ENCODE results near the gene MYO10. TPM values are rescaled to one million over a fixed set of nuclear protein-coding genes. Genes with fewer than 3 reads are reported as not detected.

Gene MYO10
- total and polyA plus RNA-seq, 8 donors, result 32.6 to 71.5 (median 65.0) TPM

GRCh38 chr5:16756692-16757091 lies 179.4 kb downstream of the MYO10 start:
- Histone ChIP-seq H3K27ac (no peak overlapping the region), H3K36me3 (peaks cover 6 to 31% of the 10 kb centered on the region in 2 donors), H3K4me1 (no peaks in the 10 kb centered on the region), H3K9me3 (no peaks in the 10 kb centered on the region), H3K4me3 (no peak overlapping the region), H3K27me3 (no peaks in the 10 kb centered on the region)
- ATAC-seq, result no peak
- no peak for TF ChIP-seq CTCF (IDR thresholded peaks at IDR 0.05)
- no peak for DNase-seq
- intact Hi-C loops (cut with DNase I), result no loop called here

GRCh38 chr5:16755641-16756040 lies 180.4 kb downstream of the MYO10 start:
- Histone ChIP-seq H3K4me1 (no peaks in the 10 kb centered on the region), H3K36me3 (peaks cover 3 to 24% of the 10 kb centered on the region in 2 donors), H3K27me3 (no peaks in the 10 kb centered on the region), H3K4me3 (no peak overlapping the region), H3K27ac (no peak overlapping the region), H3K9me3 (no peaks in the 10 kb centered on the region)
- ATAC-seq (no peak), DNase-seq (no peak)
- TF ChIP-seq CTCF (IDR thresholded peaks at IDR 0.05), result no peak
- intact Hi-C loops (cut with DNase I), result no loop called here

GRCh38 chr5:16754601-16755000 lies 181.5 kb downstream of the MYO10 start:
- no peak for TF ChIP-seq CTCF (IDR thresholded peaks at IDR 0.05)
- ATAC-seq (no peak), DNase-seq (no peak)
- Histone ChIP-seq H3K4me1 (no peaks in the 10 kb centered on the region), H3K27me3 (no peaks in the 10 kb centered on the region), H3K4me3 (no peak overlapping the region), H3K27ac (no peak overlapping the region), H3K36me3 (peaks cover 0 to 24% of the 10 kb centered on the region in 2 donors), H3K9me3 (no peaks in the 10 kb centered on the region)
- intact Hi-C loops (cut with DNase I), result no loop called here

- H3K9me3 ChIP-seq, result no peaks in the 10 kb centered on the region
- TF ChIP-seq CTCF (IDR thresholded peaks at IDR 0.05), result no peak
- no peaks in the 10 kb centered on the region for H3K27me3 ChIP-seq
- peaks cover 0 to 24% of the 10 kb centered on the region in 2 donors for H3K36me3 ChIP-seq
- H3K4me3 ChIP-seq, result no peak overlapping the region
- ATAC-seq (no peak), DNase-seq (no peak)
- intact Hi-C loops (cut with DNase I), result no loop called here
- no peak overlapping the region for H3K27ac ChIP-seq
- no peaks in the 10 kb centered on the region for H3K4me1 ChIP-seq
Measured at GRCh38 chr5:16754086-16754485, 182.0 kb downstream of the MYO10 start.

GRCh38 chr5:16750445-16750844 lies 185.6 kb downstream of the MYO10 start:
- Histone ChIP-seq H3K27ac (no peak overlapping the region), H3K27me3 (no peaks in the 10 kb centered on the region), H3K9me3 (no peaks in the 10 kb centered on the region), H3K4me1 (no peaks in the 10 kb centered on the region), H3K36me3 (peaks cover 0 to 12% of the 10 kb centered on the region in 2 donors), H3K4me3 (no peak overlapping the region)
- DNase-seq, result no peak
- no peak for TF ChIP-seq CTCF (IDR thresholded peaks at IDR 0.05)
- ATAC-seq, result no peak
- intact Hi-C loops (cut with DNase I), result no loop called here

Data from left lung (tissue), 10 donors.